Ovary (tissue), 9 donors: ENCODE results near the gene LCOR. TPM values are rescaled to one million over a fixed set of nuclear protein-coding genes. Genes with fewer than 3 reads are reported as not detected.

Source experiments
- DNase-seq, 5 donors: peaks; one replicate each; pipeline ENCODE4 v3.0.0-alpha.2; 2019 to 2020
- H3K27ac ChIP-seq, 2 donors: fragments of 200-600 bp; one replicate each; pipeline versions ENCODE4 v1.5.1 to v1.8.0; 2019 to 2022
- H3K27me3 ChIP-seq: fragments of 200-600 bp; one replicate; pipeline ENCODE4 v1.8.0; 2022
- H3K36me3 ChIP-seq: fragments of 200-600 bp; sonication (generic); one replicate; pipeline ENCODE4 v1.5.1; 2019
- H3K4me1 ChIP-seq: one replicate; pipeline ENCODE4 v1.8.1; 2013; ENCODE audit warnings: mild to moderate bottlenecking, moderate library complexity; ENCODE audit not compliant: insufficient read depth
- H3K4me3 ChIP-seq: fragments of 200-600 bp; sonication (generic); one replicate; pipeline ENCODE4 v1.5.1; 2017
- H3K9me3 ChIP-seq, 2 donors: fragments of 200-600 bp in 1 of 2; sonication (generic) in 1 of 2; one replicate each; pipeline versions ENCODE4 v1.5.1 to v1.8.1; 2013 to 2019; ENCODE audit warnings: mild to moderate bottlenecking in 1 of 2, moderate library complexity in 1 of 2
- CTCF ChIP-seq, 3 donors: fragments of 450-650 bp in 2 of 3; fragments of 200-600 bp in 1 of 3; IDR thresholded peaks; one replicate each; pipeline versions ENCODE4 v1.5.1 to v1.8.0; 2016 to 2022; ENCODE audit warnings: antibody characterized with exemption in 3 of 3, mild to moderate bottlenecking in 1 of 3
- EP300 ChIP-seq: sonication (generic); formaldehyde crosslinking; IDR thresholded peaks from one replicate; pipeline ENCODE4 v1.6.1; 2017; ENCODE audit warnings: antibody characterized with exemption
- POLR2A ChIP-seq: fragments of 450-650 bp; IDR thresholded peaks from one replicate; pipeline ENCODE4 v1.6.1; 2017; ENCODE audit warnings: antibody characterized with exemption, mild to moderate bottlenecking, moderate library complexity
- WGBS, 3 donors: extraction: QIAGEN DNeasy Blood & Tissue Kit in 1 of 3; methylation state at CpG; one replicate each; pipeline versions ENCODE4 v1.1.5 to v1.1.7; 2013 to 2017; 5-methylcytosine and 5-hydroxymethylcytosine counted together
- intact Hi-C, 4 donors: fragments of 100-400 bp; cut with DNase I; formaldehyde crosslinking; loops; one replicate each; pipeline versions ENCODE4 v1.11.0 to v1.15.1; 2022 to 2023
- polyA plus RNA-seq, 2 donors: library from polyadenylated mRNA; stranded (reverse); fragments of 200-250 nt in 1 of 2; fragments of 350-450 nt in 1 of 2; fragmentation: Illumina TruSeq in 1 of 2; extraction: RNeasy Lipid Tissue Mini Kit (QIAGEN cat#74804) in 1 of 2; gene quantifications; one replicate each; pipeline ENCODE4 v1.2.3, GENCODE V29; 2013 to 2014
- total RNA-seq, 7 donors: library from RNA; depleted of rRNA in 2 of 7; stranded (reverse); fragments of >200 nt in 2 of 7; fragmentation: NEBNext Ultra II Directional in 3 of 7; extraction: Animal tissue kit (Norgen Biotek cat#: 25700) in 3 of 7; gene quantifications; one replicate each; pipeline versions ENCODE4 v1.1.0 to v1.2.4, GENCODE V29; 2016 to 2023
- donor health status: DM: no; HTN: no; CAD: no; lungs with moderate emphysema.
- donor health status: DM: no; HTN: no; CAD: no.
- donor health status: Bipolar disorder and iron deficiency.
- donor health status: DM: yes; HTN: yes; CAD: no.
- donor health status: DM: no; HTN: no; CAD: no.
- donor health status: DM: yes; HTN: yes; CAD: no.

LCOR gene
- total and polyA plus RNA-seq, 9 donors = 4.0 to 44.9 (median 29.8) TPM

GRCh38 chr10:96902731-96903358 lies 70.7 kb downstream of the LCOR start:
- H3K36me3 ChIP-seq = no peaks in the 10 kb centered on the region
- intact Hi-C loops = no loop called here
- H3K4me1 ChIP-seq = peaks cover 3% of the 10 kb centered on the region
- H3K27me3 ChIP-seq = no peaks in the 10 kb centered on the region
- H3K4me3 ChIP-seq = no peak overlapping the region
- no peaks in the 10 kb centered on the region for H3K9me3 ChIP-seq
- no peak for DNase-seq
- H3K27ac ChIP-seq = no peak overlapping the region
- no peak for TF ChIP-seq EP300
- TF ChIP-seq CTCF (IDR thresholded peaks at IDR 0.05) = no peak
- TF ChIP-seq POLR2A = no peak
- WGBS, 3 donors = 92 to 95% (median 92%) methylated on average over 4 of the region's 4 CpGs

DNA sequence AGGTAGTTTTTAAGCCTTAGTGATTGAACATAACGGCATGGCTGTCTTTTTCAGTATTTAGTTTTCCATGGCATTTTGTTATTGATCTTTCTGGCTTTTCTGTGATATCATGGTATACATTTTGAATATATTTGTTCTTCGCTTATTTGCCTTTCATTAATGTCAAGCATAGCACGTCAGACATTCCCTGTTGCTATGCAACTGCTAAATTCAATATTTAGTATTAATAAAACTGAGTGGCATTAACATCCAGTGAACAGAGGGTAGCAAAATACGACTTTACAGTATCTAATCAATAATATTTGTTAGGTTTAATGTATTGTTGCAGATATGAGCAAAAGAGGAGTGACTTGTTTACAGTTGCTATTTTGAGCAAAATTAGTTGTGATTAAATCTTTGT lies 72.5 kb downstream of the LCOR start:
- DNase-seq = no peak
- H3K9me3 ChIP-seq = no peaks in the 10 kb centered on the region
- intact Hi-C loops = no loop called here
- 88 to 94% (median 93%) methylated on average over 4 of the region's 4 CpGs for WGBS, 3 donors
- no peak overlapping the region for H3K27ac ChIP-seq
- H3K36me3 ChIP-seq = no peaks in the 10 kb centered on the region
- no peaks in the 10 kb centered on the region for H3K27me3 ChIP-seq
- H3K4me3 ChIP-seq = no peak overlapping the region
- no peak for TF ChIP-seq EP300
- TF ChIP-seq CTCF (IDR thresholded peaks at IDR 0.05) = no peak
- TF ChIP-seq POLR2A = no peak
- H3K4me1 ChIP-seq = peaks cover 3% of the 10 kb centered on the region

- Histone ChIP-seq H3K9me3 (no peaks in the 10 kb centered on the region), H3K27me3 (no peaks in the 10 kb centered on the region), H3K27ac (no peak overlapping the region), H3K4me1 (peaks cover 4% of the 10 kb centered on the region), H3K4me3 (no peak overlapping the region), H3K36me3 (no peaks in the 10 kb centered on the region)
- DNase-seq = no peak
- TF ChIP-seq EP300 = no peak
- no peak for TF ChIP-seq CTCF (IDR thresholded peaks at IDR 0.05)
- no peak for TF ChIP-seq POLR2A
- intact Hi-C loops = no loop called here
Observed at GRCh38 chr10:96906864-96907263, 74.8 kb downstream of the LCOR start.

- DNase-seq = no peak
- 86 to 90% (median 88%) methylated on average over 13 of the region's 13 CpGs for WGBS, 3 donors
- Histone ChIP-seq H3K27ac (no peak overlapping the region), H3K9me3 (no peaks in the 10 kb centered on the region), H3K36me3 (no peaks in the 10 kb centered on the region), H3K27me3 (no peaks in the 10 kb centered on the region), H3K4me1 (peaks cover 2% of the 10 kb centered on the region), H3K4me3 (no peak overlapping the region)
- TF ChIP-seq CTCF (IDR thresholded peaks at IDR 0.05) = no peak
- TF ChIP-seq POLR2A = no peak
- no peak for TF ChIP-seq EP300
- intact Hi-C loops = no loop called here
Observed at GRCh38 chr10:96910488-96911395, 78.6 kb downstream of the LCOR start.
